Activated effector memory CD4-positive, alpha-beta T cell treated with Interleukin-2 at 50 U/mL for 16 hours (primary cell): Measurements from ENCODE around the gene DDX19B.
"Not testable (repeated sequence)": the region's sequence is repeated elsewhere in the genome, so short reads cannot be mapped to it uniquely, and the experiment has no call there.

Experiments used
- DNase-seq: peaks from one replicate; pipeline ENCODE4 v3.0.0-alpha.2; 2020

The DDX19B gene

DNA sequence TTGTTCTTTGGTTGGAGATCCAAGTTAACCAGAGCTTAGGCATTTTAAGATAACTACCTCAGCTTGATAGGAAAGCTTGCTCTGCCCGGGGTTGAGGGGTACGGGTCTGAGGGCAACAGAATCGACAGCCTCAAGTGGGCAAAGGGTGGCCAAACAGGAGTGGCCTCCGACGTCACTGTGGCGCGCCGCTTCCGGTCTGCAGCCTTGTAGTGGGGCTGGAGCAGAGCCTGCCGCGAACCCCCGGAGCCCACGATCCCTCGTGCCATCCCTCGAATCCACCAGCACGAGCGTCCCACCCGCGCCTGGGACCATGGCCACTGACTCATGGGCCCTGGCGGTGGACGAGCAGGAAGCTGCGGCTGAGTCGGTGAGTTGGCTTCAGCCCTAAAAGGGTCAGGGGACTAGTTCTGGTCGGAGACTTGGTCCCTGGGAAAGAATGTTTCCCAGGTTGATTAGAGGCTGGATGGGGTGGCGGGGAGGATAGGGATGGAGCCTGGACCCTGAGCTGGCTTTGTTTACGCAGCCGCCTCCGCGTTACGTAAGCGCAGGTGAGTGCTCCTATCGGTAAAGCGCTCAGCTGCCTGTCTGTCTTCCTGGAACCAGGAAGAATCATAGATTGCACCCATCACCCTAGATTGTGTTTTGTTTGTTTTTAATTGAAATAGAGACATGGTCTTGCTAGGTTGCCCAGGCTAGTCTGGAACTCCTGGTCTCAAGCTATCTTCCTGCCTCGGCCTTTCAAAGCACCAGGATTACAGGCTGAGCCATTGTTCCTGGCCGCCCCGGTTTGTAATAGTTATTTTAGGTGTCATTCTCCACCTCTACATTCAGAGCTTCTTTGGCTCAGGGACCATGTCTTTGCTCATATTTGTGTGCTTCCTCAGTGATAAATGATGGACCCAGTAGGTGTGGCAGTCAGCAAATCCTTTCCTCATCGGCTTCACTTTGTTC is at the start of gene DDX19B:
Gene DDX19B, plus strand, starts transcription at position 199 of the 951 bp plus-strand sequence. Its CDS starts 112 bp downstream, at position 311.
- peak; percentile 43 for DNase-seq

DNA sequence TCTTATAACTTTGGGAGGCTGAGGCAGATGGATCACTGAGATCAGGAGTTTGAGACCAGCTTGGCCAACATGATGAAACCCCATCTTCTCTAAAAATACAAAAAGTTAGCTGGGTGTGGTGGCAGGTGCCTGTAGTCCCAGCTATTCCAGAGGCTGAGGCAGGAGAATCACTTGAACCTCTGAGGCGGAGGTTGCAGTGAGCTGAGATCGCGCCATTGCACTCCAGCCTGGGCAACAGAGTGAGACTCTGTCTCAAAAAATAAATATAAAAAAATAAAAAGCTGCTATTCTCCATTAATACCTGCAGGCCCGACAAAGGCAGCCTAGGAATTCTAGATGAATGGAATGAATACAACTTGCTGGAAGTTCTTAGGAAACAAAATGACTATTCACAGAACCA is 49.3 kb upstream of the DDX19B start:
- not testable (repeated sequence) for DNase-seq

DNA sequence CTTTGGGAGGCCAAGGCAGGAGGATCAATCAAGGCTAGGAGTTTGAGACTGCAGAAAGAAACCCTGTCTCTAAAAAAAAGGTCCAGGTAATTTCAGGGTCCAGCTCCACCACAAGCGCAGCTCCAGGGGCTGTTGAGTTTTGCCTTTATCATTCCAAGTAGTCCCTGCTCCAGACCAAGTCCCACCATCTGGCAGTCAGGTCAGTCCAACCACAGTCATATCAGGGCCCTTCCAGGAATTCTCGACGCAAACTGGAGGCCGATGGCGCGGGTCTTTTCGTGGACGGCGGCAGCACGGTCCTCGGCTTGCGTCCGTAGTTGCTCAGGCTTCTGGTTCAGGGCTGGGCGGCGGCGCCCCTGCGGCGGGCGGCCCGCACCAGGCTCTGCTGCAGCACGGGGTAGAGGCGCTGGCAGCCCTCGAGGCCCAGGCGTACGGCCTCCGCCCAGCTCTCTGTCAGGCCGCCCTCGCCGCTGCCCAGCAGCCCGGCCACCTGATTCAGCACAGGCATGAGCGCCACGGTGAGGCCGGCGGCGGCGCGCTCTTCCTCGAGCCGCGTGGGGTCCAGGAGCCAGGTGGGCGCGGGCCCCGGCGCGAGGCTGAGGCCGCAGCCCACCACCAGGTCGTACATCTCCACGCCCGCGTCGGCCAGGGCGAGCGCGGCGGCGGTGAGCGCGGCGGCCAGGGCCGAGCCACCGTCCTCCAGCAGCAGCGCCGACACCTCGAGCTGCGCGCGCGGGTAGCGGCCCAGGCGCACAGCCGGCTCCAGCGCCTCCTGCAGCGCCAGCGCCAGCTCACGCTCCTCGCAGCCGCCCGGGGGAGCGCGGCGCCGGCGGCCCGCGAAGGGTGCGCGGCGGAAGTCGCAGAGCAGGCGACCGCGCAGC is 48.0 kb upstream of the DDX19B start:
- no peak for DNase-seq

DNA sequence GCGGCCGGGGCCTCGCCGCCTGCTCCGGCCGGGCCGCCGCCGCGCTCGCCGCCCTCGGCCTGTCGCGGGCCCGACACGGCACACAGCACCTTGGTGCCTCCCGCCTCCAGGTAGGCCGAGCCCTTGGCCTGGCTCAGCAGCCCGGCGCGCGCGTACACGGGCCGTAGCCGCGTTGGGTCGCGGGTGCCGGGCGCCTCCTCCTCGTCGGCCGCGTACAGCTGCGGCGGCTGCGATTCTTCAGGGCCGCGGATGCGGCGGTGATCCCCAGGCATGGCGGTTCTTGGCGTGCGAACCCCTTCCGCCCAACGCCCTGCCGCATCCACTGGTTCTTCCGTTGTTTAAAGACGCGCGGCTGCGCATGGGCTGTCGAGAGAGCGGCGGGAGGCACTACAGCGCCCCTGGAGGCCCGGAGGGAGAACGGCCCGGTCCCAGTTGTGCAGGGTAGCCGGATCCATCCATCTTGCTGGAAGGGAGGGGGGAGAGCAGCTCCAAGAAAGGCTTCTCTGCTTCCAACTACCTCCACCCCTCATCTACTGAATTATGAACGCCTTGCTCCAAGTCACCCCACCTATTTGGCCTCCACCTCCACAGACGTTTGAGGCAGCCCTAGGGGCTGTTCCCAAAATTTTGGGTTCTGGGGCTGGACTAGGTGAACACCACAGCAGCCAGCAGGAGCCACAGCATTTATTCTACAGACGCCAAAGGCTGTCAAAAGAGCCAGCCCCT is 47.2 kb upstream of the DDX19B start, which contains the start of gene EXOSC6:
Gene EXOSC6, minus strand, starts transcription at position 312 of the 726 bp plus-strand sequence. Its CDS starts 40 bp downstream, at position 272.
- DNase-seq = peak; percentile 89

DNA sequence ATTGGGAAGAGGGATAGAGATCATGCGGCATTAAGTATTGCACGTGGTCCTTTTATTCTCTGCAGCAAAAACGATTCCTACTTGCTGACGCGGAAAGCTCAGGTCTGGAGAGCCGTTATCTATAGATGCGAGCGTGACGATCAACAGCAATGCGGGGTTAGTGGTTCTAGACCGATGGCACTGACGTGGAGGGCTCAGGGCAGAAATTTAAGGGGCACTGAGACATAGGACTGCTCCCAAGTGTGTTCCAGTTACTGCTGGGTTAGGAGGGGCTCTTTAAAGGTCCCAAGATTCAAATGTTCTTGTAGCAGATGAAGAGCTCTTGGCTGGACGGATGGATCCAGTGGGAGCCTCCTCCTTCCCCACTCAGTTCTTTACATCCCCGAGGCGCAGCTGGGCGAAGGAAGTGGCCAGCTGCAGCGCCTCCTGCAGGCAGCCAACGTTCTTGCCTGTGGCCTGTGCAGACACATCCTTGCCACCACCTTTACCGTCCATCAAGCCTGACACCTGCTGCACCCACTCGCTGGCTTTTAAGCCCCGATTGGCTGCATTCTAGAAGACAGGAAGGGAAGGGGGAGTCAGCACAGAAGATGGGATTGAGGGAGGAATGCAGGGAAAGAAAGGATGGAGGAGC is 46.5 kb upstream of the DDX19B start:
- no peak for DNase-seq

DNA sequence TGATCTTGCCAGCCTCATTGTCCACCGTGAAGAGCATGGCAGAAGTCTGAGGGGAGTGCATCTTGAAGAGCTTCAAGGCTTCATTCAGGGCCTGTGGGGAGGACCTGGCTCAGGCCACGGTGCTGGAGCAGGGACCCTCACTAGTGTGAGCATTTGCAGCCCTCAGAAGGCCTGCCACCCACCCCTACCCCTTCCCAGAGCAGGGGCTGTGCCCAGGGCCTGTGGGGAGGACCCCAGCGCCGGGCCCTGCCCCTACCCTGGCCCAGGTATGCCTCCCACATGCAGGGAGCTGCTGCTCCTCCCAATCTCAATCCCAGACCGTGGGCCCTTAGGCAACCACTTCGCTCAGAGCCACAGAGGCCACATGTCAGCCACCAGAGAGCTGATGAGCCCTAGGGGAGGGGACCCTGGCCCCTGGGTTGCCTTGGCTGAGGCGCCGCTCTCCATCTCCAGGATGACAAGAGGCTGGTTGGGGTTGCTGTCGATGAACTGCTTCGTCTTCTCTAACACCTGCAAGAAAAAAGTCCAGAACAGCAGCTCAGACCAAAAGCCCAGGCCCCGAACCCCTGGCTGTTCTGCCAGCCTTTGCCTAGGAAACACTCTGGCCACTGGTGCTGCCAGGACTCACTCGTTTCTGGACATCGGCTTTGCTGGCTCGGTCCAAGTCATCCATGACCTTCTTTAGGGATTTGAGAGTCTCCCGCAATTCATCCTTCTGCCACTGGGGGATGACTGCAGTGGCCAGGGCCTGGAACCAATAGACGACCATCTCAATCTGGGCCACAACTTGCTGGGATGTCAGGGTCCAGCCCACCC is 45.5 kb upstream of the DDX19B start:
- no peak for DNase-seq

DNA sequence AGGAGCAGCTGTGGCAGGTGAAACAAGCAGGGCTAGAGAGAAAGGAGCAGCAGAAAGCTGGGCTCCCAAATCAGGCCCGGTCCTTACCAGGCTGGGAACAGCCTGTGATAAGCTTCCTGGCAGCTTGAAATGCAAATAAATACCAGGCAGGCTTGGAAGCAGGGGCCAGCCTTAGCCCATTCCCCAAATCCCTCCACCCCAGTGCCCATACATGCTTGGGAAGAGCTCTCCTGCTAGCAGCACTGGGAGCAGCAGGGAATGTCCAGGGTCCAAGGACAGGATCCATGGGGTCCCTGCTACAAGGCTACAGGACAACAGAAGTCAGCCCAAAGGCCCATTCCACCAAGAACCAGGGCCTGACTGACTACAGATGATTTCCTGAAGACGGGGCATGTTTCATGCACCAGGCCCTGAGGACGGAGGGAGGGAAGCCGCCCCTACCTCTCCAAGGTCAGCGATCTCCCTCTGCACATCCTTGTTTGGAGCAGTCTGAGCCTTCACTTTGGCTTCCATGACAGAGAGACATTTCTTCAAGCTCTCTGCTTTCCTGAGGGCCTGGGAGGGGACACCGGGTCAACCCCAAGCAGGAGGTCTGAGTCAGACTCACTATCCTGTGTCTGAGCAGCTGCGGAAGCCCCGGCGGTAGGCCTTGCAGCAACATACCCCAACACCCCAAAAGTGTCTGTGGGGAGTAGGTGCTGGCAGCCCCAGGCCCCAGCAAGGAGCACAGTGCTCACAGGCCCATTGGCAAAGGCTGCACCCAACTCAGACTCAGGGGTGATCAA is 44.6 kb upstream of the DDX19B start:
- DNase-seq = no peak

DNA sequence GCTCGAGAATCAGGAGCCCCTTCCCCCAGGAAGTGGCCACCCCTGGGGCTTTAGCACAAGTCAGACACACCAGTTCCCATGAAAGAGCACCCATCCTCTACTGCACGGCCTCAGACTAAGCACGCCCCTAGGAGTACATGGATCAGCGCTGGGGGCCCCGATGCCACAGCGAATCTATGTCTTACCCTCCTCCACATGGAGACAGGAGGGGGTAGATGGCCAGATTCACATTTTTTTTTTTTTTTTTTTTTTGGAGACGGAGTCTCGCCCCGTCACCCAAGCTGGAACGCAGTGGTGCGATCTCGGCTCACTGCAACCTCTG is 44.1 kb upstream of the DDX19B start:
- DNase-seq = no peak

DNA sequence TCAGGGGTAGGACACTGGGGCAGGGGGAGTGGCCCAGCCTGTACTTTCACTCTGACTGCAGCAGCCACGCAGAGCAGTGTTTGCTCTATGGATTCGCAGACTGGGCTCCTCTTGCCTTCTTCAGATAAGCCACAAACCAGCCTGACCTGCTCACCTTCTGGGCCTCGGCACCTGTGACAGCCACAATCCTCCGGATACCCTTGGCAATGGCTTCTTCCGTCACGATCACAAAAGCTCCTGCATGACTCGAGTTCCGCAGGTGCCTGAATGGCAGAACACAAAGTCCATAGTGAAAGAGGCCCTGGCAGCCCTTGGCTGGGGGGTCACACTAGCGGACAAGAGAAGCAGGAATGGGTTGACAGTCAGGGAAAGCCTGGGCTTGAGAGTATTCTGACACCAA is 43.4 kb upstream of the DDX19B start:
- no peak for DNase-seq

DNA sequence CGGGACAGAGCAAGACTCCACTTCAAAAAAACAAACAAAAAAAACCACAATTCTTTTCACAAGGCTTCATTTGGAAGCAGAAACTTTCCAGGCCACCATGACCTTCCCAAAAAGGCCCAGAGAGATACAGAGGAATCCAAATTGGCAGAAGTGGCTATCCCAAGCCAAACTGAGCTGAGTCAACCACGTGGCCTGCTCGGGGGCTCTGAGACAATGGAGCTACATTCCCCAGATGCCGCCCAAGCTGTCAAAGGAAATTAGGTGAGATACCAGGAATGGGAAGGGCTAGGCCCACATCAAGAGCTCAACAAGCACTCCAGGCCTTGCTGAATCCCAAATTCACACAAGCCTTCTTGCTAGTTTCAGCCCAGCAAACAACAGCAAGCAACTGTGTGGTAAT is 41.6 kb upstream of the DDX19B start:
- DNase-seq = no peak

DNA sequence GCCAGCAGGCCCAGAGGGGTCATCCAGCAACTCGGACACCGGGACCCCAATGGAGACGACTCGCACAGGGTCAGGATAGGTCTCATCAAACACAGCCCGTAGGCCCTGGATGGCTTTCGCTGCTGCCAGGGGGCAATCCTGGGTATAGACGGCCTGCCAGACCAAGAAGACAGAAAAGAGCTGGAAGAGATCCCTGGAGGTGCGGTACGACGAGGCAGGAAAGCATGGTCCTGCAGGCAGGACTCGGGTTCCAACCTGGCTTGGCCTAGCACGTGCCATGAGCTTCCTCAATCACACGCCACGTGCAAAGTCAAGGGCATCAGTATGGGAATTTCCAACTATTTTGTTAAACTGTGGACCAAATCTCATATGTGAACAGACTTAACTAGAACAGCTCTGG is 40.9 kb upstream of the DDX19B start:
- DNase-seq = no peak

DNA sequence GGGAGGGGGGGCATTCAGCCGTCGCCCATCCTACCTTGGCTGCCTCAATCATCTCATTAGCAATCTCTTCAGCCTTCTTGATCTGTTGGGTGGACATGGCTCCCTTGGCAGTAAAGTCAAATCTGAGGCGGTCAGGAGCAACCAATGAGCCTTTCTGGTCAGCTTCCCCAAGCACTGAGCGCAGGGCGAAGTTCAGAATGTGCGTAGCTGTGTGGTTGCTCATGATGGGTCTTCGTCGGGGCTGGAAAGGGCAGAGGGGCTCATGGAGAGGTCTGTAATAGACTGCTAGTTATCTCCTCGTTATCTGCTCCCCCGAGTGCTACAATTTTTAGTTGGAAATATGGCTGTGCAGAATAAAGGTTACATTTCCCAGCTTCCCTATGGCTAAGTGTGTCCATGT is 40.0 kb upstream of the DDX19B start:
- DNase-seq = no peak

DNA sequence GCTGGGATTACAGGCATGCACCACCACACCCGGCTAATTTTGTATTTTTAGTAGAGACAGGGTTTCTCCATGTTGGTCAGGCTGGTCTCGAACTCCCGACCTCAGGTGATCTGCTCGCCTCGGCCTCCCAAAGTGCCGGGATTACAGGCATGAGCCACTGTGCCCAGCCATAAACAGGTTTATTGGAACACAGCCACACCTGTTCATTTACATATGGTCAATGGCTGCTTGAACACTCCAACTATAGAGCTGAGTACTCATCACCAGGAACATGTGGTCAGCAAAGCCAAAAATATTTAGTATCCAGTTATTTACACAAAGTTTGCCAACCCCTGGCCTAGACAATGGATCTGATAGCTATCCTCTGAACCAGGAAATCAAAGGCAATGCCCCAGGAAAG is 39.1 kb upstream of the DDX19B start:
- DNase-seq = not testable (repeated sequence)

DNA sequence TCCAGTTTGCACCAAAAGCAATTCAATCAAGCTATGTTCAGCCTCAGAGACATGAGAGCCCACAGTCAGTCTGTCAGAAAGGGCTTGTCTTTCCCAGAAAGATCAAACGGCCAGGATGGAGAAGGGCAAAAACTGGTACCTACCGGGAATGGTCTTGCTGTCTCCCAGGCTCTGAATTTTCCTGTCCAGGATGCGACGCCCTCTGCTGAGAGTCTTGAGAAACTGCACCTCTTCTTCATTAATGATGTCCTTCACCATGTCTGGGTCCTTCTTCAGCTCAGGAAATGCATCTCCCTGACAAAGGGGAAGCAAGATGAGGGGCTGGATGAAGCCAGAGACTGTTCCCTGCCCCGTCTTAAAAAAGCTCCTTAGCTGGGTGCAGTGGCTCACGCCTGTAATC is 31.5 kb upstream of the DDX19B start:
- DNase-seq = no peak

DNA sequence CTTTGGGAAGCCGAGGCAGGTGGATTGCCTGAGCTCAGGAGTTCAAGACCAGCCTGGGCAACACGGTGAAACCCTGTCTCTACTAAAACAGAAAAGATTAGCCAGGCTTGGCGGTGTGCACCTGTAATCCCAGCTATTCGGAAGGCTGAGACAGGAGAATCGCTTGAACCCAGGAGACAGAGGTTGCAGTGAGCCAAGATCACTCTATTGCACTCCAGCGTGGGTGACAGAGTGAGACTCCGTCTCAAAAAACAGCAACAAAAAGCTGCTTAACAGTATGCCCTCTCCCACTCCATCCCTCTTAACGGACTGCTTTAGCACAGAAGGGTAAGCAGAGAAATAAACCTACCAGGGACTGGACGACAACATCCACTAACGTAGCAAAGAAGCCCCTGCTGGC is 31.1 kb upstream of the DDX19B start:
- not testable (repeated sequence) for DNase-seq

DNA sequence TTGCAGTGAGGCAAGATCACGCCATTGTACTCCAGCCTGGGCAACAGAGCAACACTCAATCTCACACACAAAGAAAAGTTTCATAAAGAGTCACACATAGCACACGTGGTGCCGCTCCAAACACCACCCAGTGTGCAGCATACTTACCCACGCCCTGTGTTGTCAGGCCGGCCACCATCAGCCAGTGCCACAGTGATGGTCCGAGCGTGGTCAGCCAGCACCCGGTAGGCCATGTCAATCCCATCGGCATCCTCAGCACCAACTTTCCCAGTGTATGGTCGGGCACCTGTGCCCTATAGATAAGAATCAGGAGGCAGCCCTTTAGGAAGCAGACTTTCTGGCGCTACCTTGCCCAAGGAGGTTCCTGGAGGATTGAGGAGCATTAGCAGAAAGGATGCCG is 29.5 kb upstream of the DDX19B start:
- DNase-seq = no peak

DNA sequence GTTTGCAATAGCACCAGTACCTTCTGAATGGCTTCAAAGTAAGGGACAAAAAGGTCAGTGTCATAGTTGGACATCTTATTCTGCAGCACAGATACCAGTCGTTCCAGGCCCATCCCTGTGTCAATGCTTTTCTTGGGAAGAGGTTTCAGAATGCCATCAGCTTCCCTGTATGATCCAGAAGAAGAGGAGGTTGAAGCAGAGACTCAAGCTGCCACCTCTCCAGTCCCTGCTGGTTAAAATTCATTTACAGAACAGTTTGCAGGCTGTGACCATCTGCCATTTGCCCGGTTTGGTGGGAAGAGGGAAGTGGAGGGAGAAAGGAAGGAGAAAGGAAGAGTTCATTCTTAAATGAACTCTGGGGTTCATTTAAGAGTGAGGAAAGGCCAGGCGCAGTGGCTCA is 28.8 kb upstream of the DDX19B start:
- DNase-seq = no peak

DNA sequence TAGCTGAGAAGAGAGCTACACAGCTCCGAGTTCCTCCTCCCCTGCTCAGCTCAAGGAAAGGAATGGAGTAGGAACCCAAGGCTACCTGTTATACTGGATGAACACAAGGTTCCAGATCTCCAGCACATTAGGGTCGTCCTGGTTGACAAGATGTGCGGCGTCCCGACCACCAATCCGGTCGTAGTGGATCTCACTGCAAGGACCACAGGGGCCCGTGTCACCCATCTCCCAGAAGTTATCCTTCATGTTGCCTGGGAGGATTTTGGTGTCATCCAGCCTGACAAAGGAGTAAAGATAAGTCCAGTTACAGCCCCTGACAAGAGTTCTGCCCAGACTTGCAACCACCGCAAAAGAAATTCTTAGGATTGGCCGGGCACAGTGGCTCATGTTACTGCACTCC is 27.3 kb upstream of the DDX19B start:
- no peak for DNase-seq

DNA sequence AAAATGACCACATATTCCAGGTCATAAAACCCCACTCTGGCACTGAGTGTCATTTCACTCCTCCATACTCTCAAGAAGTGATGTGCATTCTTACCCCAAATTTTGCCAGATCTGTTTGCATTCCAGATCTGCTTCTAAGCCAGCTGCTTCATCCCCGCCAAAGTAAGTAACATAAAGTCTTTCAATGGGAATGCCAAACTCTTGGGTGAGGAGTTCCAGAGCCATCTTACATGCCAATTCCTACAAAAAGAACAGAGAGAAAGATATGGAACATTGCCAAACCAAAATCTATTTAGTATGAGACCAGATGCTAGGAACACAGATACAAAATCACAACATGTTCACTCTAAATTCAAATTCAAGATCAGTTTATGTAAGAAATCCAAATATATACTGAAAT is 22.6 kb upstream of the DDX19B start:
- DNase-seq = no peak

DNA sequence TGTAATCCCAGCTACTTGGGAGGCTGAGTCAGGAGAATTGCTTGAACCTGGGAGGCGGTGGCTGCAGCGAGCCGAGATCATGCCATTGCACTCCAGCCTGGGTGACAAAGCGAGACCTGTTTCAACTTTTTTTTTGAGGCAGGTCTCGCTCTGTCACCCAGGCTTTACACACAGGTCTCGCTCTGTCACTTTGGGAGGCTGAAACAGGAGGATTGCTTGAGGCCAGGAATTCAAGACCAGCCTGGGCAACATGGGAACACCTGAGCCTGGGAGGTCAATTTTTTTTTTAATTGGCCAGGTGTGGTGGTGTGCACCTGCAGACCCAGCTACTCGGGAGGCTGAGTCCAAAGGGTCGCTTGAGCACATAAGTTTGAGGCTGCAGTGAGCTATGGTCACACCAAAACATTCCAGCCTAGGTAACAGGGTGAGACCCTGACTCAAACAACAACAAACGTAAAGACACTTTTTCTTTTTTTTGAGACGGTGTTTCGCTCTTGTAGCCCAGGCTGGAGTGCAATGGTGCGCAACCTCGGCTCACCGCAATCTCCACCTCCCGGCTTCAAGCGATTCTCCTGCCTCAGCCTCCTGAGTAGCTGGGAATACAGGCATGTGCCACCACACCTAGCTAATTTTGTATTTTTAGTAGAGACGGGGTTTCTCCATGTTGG is 11.5 kb upstream of the DDX19B start:
- DNase-seq = not testable (repeated sequence)
